ENCODE results near the gene VHLL.
"Not testable (repeated sequence)": the region's sequence is repeated elsewhere in the genome, so short reads cannot be mapped to it uniquely, and the experiment has no call there.

The VHLL gene

GRCh38 chr1:156298852-156299357 lies at the start of gene VHLL:
TSS of gene VHLL (minus strand) at chr1:156299307. CDS start at chr1:156299189, 118 bp downstream.
- DNase-seq (ENCODE audit: low read depth, low spot score): no peak

DNA sequence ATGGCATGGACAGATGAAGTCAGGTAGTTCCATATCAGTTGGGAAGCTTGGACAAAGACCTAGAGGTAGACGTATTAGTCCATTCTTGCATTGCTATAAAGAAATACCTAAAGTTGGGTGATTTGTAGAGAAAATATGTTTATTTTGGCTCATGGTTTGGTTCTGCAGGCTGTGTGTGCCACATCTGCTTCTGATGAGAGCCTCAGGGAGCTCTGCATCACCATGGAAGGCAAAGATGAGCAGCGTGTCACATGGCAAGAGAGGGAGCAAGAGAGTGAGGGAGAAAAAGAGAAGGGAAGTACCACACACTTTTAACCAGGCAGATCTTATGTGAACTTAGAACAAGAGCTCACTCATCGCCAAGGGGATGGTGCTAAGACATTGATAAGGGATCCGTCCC lies 48.2 kb upstream of the VHLL start:
- DNase-seq (ENCODE audit: low read depth, low spot score): no peak

DNA sequence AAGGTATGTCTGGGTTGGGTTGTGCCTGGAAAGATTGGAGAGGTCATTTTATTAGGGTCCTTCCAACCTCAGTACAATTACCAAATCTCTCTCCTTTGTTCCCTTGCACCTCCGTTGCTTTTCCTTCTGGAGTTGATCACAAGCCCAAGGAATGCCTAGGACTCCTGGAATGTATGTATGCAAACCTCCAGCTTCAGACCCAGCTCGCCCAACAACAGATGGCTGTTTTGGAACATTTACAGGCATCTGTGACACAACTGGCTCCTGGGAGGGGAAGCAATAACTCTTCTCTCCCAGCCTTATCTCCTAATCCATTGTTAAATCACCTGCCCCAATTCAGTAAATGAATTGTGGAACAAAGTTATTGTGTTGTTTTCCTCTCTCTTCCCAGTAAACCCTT lies 47.5 kb upstream of the VHLL start:
- no peak for DNase-seq (ENCODE audit: low read depth, low spot score)

- not testable (repeated sequence) for DNase-seq (ENCODE audit: low read depth, low spot score)
Observed at GRCh38 chr1:156346035-156346434, 46.9 kb upstream of the VHLL start.

DNA sequence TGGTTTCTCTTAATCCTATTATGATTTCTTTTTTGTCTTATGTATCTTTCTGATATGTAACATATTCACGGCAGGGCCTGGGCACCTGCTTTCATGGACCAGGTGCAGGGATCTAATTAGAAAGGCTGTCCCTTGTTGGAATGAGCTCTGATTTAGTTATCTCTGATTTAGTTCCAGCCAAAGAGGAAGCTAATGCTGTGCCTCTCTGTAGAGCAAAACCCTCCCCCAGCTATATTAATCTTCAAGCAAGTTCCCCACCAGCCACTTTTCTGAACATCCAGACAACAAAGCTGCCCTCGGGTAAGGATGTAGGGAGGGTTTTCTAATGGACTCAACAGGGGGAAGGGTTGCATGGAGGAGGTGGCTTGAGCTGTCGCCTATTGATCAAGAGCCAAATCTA lies 45.3 kb upstream of the VHLL start:
- no peak for DNase-seq (ENCODE audit: low read depth, low spot score)

- DNase-seq (ENCODE audit: low read depth, low spot score): no peak
Observed at GRCh38 chr1:156342166-156342955, 43.3 kb upstream of the VHLL start.

GRCh38 chr1:156338180-156338976 lies 39.3 kb upstream of the VHLL start, which contains the start of the genes CCT3 and TSACC:
TSS of gene CCT3 (minus strand) at chr1:156338292. CDS start at chr1:156338184, 108 bp downstream.
TSS of gene TSACC (plus strand) at chr1:156338526. CDS start at chr1:156339758, 1,232 bp downstream.
- DNase-seq (ENCODE audit: low read depth, low spot score): peak; percentile 99

- no peak for DNase-seq (ENCODE audit: low read depth, low spot score)
Observed at GRCh38 chr1:156337888-156338179, 38.7 kb upstream of the VHLL start.

- DNase-seq (ENCODE audit: low read depth, low spot score): no peak
Observed at GRCh38 chr1:156337052-156337887, 38.2 kb upstream of the VHLL start.

DNA sequence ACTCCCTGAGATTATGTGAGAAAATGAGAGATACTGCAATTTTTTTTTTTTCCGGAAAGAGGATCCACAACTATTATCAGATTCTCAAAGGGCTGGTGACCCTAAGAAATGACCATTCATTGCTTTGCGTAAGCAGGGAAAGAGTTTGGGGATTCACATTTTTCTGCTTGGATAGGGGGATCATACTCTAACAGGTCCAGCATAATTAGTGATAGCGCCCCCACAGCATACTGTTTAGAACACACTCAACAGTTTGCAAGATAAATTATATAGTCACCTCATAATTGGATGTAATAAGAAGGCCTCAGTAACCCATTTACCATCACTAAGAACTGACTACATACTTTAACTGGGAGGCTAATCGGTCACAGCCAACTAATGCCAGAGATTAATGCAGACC lies 37.1 kb upstream of the VHLL start:
- DNase-seq (ENCODE audit: low read depth, low spot score): no peak

DNA sequence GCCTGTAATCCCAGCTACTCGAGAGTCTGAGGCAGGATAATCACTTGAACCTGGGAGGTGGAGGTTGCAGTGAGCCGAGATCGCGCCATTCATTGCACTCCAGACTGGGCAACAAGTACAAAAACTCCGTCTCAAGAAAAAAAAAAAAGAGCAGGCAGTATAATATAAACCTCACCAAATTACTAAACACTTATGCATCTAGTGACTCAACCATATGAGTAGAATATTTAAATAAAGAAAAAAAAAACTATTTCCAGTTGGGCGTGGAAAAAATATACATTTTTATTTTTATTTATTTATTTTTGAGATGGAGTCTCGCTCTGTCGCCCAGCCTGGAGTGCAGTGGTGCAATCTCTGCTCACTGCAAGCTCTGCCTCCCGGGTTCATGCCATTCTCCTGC lies 24.1 kb upstream of the VHLL start:
- not testable (repeated sequence) for DNase-seq (ENCODE audit: low read depth, low spot score)

DNA sequence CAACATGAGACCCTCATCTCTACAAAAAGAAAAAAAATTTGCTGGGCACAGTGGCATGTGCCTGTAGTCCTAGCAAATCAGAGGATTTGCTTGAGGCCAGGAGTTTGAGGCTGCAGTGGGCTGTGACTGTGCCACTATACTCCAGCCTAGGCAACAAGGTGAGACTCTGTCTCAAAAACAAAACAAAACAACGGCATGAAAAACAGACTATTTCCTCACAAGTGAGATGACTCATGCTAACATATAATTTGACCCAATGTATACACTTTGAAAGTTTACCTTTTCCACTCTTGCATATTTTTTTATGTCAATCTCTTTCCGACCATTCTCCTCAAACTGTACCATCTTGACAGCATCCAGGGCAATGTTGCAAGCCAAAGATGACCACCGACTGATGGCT lies 21.5 kb upstream of the VHLL start:
- no peak for DNase-seq (ENCODE audit: low read depth, low spot score)

DNA sequence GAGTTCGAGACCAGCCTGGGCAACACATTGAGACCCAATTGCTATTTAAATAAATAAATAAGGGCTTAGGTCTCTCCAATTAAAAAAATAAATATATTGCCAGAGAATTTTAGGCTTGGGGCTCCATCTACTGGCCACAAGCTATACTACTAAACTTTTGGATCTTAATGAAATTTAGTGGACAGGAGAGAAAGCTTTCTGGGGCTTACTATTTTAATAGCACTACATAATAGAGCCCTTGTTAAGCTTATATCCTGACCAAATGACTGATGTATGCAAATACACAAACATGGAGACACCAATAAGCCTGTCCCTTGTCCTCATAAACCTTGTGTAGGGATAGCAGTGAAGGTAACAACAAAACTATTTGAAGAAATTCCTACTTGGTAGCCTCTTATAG lies 20.6 kb upstream of the VHLL start:
- DNase-seq (ENCODE audit: low read depth, low spot score): no peak

- no peak for DNase-seq (ENCODE audit: low read depth, low spot score)
Observed at GRCh38 chr1:156316909-156317308, 17.8 kb upstream of the VHLL start.

DNA sequence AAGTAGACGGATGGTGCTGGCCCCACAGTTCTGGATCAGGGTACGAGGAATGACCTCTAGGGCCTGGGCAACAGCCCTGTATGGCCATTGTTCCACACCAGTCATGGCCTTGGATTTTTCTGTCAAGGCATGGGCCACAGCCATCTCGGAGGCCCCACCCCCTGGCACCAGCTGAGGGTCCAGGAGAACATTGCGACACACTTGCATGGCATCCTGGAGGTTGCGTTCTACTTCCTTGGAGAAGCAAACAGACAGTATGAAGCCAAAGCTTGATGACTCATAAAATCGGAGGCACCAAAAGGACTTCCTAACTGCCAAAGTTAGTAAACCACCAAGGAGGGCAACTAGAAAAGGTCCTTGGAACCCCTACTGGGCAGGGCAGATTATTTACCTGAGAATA lies 11.9 kb upstream of the VHLL start:
- no peak for DNase-seq (ENCODE audit: low read depth, low spot score)

- no peak for DNase-seq (ENCODE audit: low read depth, low spot score)
Observed at GRCh38 chr1:156308078-156308477, 9.0 kb upstream of the VHLL start.

DNA sequence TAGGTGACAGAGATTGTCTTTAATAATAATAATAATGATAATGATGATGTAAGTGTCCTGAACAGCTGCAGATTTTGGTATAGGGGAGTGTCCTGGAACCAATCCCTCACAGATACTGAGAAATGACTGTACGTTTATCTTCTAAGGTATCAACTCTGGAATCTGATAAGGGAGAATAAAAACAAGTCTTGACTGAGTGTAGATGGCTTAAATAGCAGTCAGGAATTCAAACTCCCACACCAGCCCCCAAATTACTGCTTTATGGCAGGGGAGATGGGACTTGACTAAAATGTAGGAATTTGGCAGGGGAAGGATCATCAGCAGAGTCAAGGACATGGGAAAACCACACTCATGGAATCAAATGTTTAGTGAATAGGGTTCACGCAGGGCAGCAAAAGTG lies 6.1 kb upstream of the VHLL start:
- no peak for DNase-seq (ENCODE audit: low read depth, low spot score)

- no peak for DNase-seq (ENCODE audit: low read depth, low spot score)
Observed at GRCh38 chr1:156303241-156303640, 4.1 kb upstream of the VHLL start.

DNA sequence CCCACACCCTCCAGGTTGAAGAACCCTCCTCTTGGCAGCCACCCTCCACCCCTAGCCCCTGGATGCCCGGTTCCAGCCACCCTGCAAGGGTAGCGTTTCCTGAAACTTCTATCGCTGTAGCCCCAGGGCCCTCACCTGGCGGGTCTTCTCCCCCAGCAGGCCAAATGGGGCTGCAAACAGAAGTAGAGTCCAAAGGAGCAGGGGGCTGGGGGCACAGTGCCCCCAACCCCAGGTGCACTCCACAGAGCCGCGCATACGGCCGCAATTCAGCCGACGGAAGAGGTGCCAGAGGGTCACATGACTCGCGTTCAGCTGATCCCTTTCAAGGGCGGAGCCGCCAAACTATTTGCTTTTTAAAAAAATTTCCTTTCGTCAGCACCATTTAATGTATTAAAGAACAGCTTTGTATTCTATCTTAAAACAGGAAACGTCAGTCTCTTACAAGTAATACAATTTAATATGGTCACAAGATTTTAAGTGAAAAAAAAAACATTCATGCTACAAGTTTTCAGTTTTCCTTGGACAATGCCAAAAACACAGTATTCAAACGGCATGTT lies 3.6 kb downstream of the VHLL start, which contains the start of gene GLMP:
Gene GLMP (minus strand): TSS at position 289 of the 557 bp plus-strand sequence. CDS start 34 bp downstream, at position 255.
- no peak for DNase-seq (ENCODE audit: low read depth, low spot score)

DNA sequence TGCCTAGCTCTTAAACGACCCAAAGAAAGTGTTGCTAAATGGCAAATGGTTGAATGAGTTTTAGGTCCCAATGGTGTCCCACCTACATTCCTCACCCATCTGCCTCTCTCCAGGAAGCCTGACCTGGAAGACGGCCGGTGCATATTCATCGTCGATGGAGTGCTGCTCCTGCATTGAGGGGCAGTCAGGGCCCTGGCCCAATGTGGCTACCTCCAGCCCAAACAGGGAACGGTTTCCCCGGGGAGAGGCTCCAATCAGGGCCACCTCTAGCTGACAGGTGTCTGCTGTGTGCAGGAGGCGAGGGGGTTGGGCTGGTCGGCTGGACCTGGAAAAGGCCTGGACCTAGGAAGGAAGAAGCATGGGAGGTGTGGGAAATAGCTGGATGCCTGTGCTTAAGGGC lies 5.2 kb downstream of the VHLL start:
- DNase-seq (ENCODE audit: low read depth, low spot score): no peak

DNA sequence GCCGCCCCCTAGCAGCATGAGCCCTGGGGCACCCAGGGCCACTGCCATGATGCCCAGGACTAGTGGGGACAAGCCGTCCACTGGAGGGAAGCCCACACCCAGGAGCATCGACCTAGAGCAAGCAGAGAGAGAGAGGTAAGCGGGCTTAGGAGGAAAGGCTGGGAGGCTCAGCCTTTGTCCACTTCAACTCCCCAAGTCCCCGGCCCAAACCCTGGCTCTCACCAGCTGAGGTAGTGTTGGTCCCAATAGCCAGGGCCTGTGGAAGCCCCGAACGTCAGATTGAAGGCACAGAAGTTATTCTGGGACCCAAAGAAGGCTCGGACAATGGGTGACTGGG lies 6.0 kb downstream of the VHLL start:
- DNase-seq (ENCODE audit: low read depth, low spot score): no peak
